ENCODE results near the gene TGFA. TPM values are rescaled to one million over a fixed set of nuclear protein-coding genes. Genes with fewer than 3 reads are reported as not detected.

The TGFA gene
- total and polyA plus RNA-seq, 2 experiments from 2014 or later, result 1.4 to 6.5 TPM

DNA sequence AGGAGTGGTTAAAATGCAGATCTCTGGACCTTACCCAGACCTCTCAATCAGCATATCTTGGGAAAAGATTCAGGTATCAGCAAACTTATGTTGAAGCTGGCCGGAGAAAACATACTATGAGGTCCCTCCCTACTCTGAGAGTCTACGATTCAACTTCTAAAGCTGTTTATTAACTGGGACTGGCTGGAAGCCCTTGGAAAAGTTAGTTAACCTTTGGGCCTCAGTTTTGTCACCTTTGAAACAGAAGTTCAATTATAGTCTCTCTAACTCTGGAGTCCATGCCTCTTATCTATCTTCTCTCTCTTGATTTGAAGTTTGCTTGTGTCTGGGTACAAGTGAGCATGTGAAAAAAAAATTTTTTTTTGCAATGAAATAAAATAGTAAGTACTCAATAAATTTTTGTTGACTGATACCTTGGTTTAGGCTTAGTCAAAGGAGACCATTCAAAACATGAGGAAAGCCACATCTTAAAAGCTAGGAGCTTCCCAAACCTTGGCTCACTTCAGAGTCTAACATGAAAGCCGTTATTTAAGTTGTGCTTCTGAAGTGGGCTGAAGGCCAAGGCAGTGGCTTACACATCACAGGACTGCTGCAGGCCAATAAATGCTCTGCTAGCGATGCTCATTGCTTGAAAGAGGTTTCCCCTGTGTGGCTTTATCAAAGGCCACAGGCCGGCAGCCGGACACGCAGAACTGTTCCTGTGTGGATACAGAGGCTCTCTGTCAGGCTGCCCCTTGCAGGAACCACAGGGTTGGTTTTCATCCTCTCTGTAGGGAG is 141.1 kb downstream of the TGFA start:
- Histone ChIP-seq H3K9me2 (ENCODE audit: insufficient read depth) (no peaks in the 10 kb centered on the region), H3K4me3 (no peak overlapping the region), H3K4me1 (ENCODE audit: insufficient read depth) (no peaks in the 10 kb centered on the region), H3K27ac (ENCODE audit: low read depth) (no peak overlapping the region), H3K27me3 (ENCODE audit: insufficient read depth) (peaks cover 22% of the 10 kb centered on the region), H3K36me3 (ENCODE audit: insufficient read depth) (no peaks in the 10 kb centered on the region), H3K4me2 (no peak overlapping the region), H3K79me2 (replicated peaks; ENCODE audit: insufficient read depth) (no peaks in the 10 kb centered on the region), H2AFZ (no peak overlapping the region), H3F3A (replicated peaks; ENCODE audit: low read depth) (no peaks in the 10 kb centered on the region), H4K20me1 (replicated peaks; ENCODE audit: insufficient read depth) (no peaks in the 10 kb centered on the region)
- TF ChIP-seq ZNF331 (CRISPR knock-in tag; IDR thresholded peaks at IDR 0.05; ENCODE audit: low read depth) (no peak), STAT1 (IDR thresholded peaks at IDR 0.05; ENCODE audit: unreplicated experiment) (no peak), NANOG (IDR thresholded peaks at IDR 0.05; ENCODE audit: borderline replicate concordance) (no peak), ZNF114 (CRISPR knock-in tag; IDR thresholded peaks at IDR 0.05) (no peak), POLR2AphosphoS5 (IDR thresholded peaks at IDR 0.05; ENCODE audit: low read depth) (no peak), EZH2 (IDR thresholded peaks at IDR 0.05; ENCODE audit: low read depth, unreplicated experiment) (no peak), JUNB (IDR thresholded peaks at IDR 0.05; ENCODE audit: unreplicated experiment) (no peak), CREB1 (CRISPR knock-in tag; IDR thresholded peaks at IDR 0.05; ENCODE audit: low read depth) (no peak), EZH2phosphoT487 (IDR thresholded peaks at IDR 0.05; ENCODE audit: unreplicated experiment) (no peak)
- TF ChIP-seq, protein P1, sequence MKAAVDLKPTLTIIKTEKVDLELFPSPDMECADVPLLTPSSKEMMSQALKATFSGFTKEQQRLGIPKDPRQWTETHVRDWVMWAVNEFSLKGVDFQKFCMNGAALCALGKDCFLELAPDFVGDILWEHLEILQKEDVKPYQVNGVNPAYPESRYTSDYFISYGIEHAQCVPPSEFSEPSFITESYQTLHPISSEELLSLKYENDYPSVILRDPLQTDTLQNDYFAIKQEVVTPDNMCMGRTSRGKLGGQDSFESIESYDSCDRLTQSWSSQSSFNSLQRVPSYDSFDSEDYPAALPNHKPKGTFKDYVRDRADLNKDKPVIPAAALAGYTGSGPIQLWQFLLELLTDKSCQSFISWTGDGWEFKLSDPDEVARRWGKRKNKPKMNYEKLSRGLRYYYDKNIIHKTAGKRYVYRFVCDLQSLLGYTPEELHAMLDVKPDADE (IDR thresholded peaks at IDR 0.05), result no peak
- TF ChIP-seq, protein P2, sequence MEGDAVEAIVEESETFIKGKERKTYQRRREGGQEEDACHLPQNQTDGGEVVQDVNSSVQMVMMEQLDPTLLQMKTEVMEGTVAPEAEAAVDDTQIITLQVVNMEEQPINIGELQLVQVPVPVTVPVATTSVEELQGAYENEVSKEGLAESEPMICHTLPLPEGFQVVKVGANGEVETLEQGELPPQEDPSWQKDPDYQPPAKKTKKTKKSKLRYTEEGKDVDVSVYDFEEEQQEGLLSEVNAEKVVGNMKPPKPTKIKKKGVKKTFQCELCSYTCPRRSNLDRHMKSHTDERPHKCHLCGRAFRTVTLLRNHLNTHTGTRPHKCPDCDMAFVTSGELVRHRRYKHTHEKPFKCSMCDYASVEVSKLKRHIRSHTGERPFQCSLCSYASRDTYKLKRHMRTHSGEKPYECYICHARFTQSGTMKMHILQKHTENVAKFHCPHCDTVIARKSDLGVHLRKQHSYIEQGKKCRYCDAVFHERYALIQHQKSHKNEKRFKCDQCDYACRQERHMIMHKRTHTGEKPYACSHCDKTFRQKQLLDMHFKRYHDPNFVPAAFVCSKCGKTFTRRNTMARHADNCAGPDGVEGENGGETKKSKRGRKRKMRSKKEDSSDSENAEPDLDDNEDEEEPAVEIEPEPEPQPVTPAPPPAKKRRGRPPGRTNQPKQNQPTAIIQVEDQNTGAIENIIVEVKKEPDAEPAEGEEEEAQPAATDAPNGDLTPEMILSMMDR (conservative IDR thresholded peaks at IDR 0.05; ENCODE audit: low read depth in 2 of 2), result no peak
- TF ChIP-seq, protein P3, sequence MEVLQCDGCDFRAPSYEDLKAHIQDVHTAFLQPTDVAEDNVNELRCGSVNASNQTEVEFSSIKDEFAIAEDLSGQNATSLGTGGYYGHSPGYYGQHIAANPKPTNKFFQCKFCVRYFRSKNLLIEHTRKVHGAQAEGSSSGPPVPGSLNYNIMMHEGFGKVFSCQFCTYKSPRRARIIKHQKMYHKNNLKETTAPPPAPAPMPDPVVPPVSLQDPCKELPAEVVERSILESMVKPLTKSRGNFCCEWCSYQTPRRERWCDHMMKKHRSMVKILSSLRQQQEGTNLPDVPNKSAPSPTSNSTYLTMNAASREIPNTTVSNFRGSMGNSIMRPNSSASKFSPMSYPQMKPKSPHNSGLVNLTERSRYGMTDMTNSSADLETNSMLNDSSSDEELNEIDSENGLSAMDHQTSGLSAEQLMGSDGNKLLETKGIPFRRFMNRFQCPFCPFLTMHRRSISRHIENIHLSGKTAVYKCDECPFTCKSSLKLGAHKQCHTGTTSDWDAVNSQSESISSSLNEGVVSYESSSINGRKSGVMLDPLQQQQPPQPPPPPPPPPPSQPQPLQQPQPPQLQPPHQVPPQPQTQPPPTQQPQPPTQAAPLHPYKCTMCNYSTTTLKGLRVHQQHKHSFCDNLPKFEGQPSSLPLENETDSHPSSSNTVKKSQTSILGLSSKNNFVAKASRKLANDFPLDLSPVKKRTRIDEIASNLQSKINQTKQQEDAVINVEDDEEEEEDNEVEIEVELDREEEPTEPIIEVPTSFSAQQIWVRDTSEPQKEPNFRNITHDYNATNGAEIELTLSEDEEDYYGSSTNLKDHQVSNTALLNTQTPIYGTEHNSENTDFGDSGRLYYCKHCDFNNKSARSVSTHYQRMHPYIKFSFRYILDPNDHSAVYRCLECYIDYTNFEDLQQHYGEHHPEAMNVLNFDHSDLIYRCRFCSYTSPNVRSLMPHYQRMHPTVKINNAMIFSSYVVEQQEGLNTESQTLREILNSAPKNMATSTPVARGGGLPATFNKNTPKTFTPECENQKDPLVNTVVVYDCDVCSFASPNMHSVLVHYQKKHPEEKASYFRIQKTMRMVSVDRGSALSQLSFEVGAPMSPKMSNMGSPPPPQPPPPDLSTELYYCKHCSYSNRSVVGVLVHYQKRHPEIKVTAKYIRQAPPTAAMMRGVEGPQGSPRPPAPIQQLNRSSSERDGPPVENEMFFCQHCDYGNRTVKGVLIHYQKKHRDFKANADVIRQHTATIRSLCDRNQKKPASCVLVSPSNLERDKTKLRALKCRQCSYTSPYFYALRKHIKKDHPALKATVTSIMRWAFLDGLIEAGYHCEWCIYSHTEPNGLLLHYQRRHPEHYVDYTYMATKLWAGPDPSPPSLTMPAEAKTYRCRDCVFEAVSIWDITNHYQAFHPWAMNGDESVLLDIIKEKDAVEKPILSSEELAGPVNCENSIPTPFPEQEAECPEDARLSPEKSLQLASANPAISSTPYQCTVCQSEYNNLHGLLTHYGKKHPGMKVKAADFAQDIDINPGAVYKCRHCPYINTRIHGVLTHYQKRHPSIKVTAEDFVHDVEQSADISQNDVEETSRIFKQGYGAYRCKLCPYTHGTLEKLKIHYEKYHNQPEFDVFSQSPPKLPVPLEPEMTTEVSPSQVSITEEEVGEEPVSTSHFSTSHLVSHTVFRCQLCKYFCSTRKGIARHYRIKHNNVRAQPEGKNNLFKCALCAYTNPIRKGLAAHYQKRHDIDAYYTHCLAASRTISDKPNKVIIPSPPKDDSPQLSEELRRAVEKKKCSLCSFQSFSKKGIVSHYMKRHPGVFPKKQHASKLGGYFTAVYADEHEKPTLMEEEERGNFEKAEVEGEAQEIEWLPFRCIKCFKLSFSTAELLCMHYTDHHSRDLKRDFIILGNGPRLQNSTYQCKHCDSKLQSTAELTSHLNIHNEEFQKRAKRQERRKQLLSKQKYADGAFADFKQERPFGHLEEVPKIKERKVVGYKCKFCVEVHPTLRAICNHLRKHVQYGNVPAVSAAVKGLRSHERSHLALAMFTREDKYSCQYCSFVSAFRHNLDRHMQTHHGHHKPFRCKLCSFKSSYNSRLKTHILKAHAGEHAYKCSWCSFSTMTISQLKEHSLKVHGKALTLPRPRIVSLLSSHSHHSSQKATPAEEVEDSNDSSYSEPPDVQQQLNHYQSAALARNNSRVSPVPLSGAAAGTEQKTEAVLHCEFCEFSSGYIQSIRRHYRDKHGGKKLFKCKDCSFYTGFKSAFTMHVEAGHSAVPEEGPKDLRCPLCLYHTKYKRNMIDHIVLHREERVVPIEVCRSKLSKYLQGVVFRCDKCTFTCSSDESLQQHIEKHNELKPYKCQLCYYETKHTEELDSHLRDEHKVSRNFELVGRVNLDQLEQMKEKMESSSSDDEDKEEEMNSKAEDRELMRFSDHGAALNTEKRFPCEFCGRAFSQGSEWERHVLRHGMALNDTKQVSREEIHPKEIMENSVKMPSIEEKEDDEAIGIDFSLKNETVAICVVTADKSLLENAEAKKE (CRISPR knock-in tag; IDR thresholded peaks at IDR 0.05), result no peak
- no peak overlapping the region for H3K27ac Mint-ChIP-seq
- DNase-seq (ENCODE audit: low spot score) (no peak), ATAC-seq (no peak)
- no peaks in the 10 kb centered on the region for H3K4me1 Mint-ChIP-seq
- no peaks in the 10 kb centered on the region for H3K9me3 Mint-ChIP-seq
- H3K4me3 Mint-ChIP-seq, result no peak overlapping the region
- no peaks in the 10 kb centered on the region for H3K36me3 Mint-ChIP-seq (ENCODE audit: low read depth)
- peaks cover 12% of the 10 kb centered on the region for H3K27me3 Mint-ChIP-seq (ENCODE audit: insufficient read depth, low read depth, poor library complexity)
